ENCODE data around the gene ST14.

GRCh38 chr11:130211144-130211543 is 51.6 kb downstream of the ST14 start:
- TF ChIP-seq TARDBP (IDR thresholded peaks at IDR 0.05) (no peak), BHLHE40 (IDR thresholded peaks at IDR 0.05; ENCODE audit: borderline replicate concordance) (no peak), SP1 (IDR thresholded peaks at IDR 0.05) (no peak), HDGF (IDR thresholded peaks at IDR 0.05; ENCODE audit: borderline replicate concordance) (no peak), CTBP1 (IDR thresholded peaks at IDR 0.05; ENCODE audit: borderline replicate concordance) (no peak), ZNF384 (IDR thresholded peaks at IDR 0.05) (no peak), LEF1 (IDR thresholded peaks at IDR 0.05; ENCODE audit: borderline replicate concordance) (no peak), SUZ12 (IDR thresholded peaks at IDR 0.05) (no peak), ELF4 (IDR thresholded peaks at IDR 0.05) (no peak), NFRKB (IDR thresholded peaks at IDR 0.05) (no peak), PKNOX1 (IDR thresholded peaks at IDR 0.05) (no peak), ARNT (IDR thresholded peaks at IDR 0.05) (no peak), FOXA1 (IDR thresholded peaks at IDR 0.05) (no peak)

All from HEK293T (cell line).